Skin of body (tissue), 3 donors: ENCODE data around the gene PIGU. TPM values are rescaled to one million over a fixed set of nuclear protein-coding genes. Genes with fewer than 3 reads are reported as not detected.
"Not testable (repeated sequence)": the region's sequence is repeated elsewhere in the genome, so short reads cannot be mapped to it uniquely, and the experiment has no call there.

Source experiments
- DNase-seq: peaks from one replicate; lab custom pipeline; 2025; lab: John Stamatoyannopoulos, UW
- small RNA-seq: library from RNA; depleted of rRNA; stranded (forward); fragments of <200 nt; gene quantifications from one replicate; pipeline ENCODE3, GENCODE V24; 2014; ENCODE audit warnings: low replicate concordance
- total RNA-seq: library from RNA; depleted of rRNA; stranded (reverse); fragments of >200 nt; gene quantifications from one replicate; pipeline ENCODE4 v1.2.3, GENCODE V29; 2014

PIGU gene
- total RNA-seq, 1 donor from 2014 or later: 9.8 TPM

DNA sequence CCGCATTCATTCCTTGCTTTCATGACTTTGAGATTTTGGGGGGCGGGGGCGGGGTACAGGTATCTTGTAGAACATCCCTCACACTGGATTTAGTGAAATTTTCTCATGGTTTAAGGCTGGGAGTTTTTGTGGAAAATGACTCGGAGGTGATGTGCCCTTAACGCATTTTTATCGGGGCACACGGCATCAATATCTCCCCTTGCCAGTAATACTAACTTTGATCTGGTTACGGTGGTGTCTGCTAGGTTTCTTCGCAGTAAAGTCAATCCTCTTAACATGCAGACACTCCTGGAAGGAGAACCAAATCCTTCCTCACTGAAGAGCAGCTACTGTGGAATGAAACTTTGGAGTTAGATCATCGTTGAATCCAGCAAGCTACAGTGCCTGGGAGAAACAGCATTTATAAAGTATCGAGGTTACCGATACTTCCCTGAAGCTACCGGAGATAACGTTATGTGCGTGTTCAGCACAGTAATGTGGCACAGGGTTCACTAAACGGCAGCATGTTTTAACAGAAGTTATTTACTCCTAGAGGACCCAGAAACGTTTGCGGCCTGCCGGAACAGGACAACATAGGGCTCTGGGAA, 161.9 kb downstream of the PIGU start:
- no peak for DNase-seq

DNA sequence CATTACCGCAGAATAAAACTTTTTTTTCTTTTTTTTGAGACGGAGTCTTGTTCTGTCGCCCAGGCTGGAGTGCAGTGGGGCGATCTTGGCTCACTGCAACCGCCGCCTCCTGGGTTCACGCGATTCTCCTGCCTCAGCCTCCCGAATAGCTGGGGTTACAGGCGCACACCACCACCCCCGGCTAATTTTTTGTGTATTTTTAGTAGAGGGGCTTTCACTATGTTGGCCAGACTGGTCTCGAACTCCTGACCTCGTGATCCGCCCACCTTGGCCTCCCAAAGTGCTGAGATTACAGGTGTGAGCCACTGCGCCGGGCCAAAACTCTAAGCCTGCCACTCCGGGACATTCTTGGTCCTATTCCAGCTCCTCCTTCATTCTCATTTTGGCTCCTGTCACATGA, 162.9 kb downstream of the PIGU start:
- DNase-seq: not testable (repeated sequence)

GRCh38 chr20:34512955-34513419, 163.9 kb downstream of the PIGU start:
- DNase-seq: no peak

GRCh38 chr20:34512266-34512954, 164.5 kb downstream of the PIGU start:
- DNase-seq: no peak

DNA sequence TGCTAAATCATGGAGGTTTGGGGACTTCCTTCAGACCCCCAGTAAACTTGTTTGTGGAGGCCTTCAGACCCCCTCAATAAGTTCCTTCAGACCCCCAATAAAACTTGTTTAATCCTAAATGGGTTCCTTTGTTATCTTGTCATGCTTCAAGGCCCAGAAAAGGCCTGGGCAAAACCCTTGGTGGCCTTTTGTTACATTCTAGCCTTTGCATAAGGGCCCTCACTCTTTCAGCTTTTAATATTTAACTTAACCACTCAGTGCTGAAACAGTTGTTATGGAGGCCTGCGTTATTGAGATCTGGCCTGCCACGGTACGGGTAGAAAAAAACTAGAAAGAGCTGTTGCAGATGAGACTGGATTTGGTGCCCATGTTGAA, 165.0 kb downstream of the PIGU start:
- no peak for DNase-seq

DNA sequence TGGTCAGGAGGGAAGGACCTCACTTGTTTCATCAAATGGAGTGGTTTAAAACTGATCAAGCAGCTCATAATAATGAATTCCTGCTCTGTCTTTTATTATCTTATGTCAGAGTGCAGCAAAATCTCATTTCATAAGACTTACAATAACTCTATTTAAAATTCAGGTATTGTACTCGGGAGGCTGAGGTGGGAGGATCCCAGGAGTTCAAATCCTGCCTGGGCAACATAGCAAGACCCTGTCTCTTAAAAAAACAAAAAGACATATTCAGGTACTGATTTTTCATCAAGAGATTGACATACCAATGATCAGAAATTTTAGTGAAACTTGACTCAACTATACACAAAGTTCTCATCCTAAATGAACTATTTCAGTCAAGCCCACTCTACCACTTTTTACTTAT, 166.3 kb downstream of the PIGU start:
- no peak for DNase-seq

Small RNAs within 50 kb of the gene (small RNA-seq; reads per million reads assigned to genes)
- gene AL118520.1 (not detected), gene RF00019 (not detected)

Other genes with a start within 250 kb of the PIGU start
- gene DYNLRB1, start 160.7 kb downstream of the PIGU start, total RNA-seq: 60.1 TPM
- 18.1 TPM for gene MAP1LC3A, start 118.4 kb downstream of the PIGU start, total RNA-seq
- 3.8 TPM for gene TP53INP2, start 27.3 kb upstream of the PIGU start, total RNA-seq
- gene NCOA6, start 148.6 kb upstream of the PIGU start, total RNA-seq: 14.5 TPM
- 7.0 TPM for gene GGT7, start 195.8 kb upstream of the PIGU start, total RNA-seq
- gene ACSS2, start 199.5 kb upstream of the PIGU start, total RNA-seq: 218 TPM